AG08395 (cell line): ENCODE measurements around the gene ENAH.
A peak's percentile ranks its signal among the peaks of the same experiment; 100 is the strongest.

Experiments
- DNase-seq: peaks from one replicate; pipeline ENCODE4 v3.0.0; 2012; ENCODE audit warnings: mixed read lengths, low spot score

Gene ENAH

DNA sequence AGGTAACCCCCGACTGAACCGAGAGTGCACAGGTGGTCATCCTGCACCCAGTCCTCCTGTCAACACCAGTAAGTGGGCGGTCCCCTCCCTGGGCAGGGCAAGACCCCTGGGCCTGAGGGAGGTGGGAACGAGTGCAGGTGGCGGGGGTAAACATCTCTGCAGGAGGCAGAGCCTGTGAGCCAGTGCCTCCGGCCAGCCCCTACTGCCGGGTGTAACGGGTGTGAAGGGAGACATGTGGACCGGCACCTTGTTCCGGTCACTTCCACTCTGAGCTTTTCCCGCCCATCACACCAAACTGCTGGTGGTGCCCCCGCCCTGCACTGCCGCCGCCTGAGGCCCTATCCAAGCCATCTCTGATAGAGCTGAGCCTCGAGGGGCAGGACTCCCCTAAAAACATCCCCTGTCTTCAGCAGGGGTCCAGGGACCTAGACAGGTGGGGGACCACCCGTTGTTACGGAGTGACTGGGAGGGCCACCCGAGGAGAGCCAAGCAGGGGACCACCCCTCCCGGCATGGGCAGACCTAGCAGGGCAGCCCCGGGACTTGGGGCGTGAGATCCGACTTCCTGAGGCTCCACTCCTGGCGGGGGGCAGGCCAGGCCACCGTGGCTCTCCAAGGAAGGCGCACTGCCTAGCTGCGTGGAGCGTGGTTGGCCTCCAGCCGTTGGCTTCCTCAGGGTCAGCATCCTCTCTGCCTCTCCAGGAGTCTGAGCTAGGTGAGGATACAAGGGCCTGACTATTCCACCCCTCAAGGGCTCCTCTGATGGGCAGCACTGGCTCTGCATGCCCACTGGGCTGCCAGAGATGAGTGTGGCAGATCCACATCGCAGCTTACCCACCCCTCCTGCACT, 181.2 kb downstream of the ENAH start:
- no peak for DNase-seq

DNA sequence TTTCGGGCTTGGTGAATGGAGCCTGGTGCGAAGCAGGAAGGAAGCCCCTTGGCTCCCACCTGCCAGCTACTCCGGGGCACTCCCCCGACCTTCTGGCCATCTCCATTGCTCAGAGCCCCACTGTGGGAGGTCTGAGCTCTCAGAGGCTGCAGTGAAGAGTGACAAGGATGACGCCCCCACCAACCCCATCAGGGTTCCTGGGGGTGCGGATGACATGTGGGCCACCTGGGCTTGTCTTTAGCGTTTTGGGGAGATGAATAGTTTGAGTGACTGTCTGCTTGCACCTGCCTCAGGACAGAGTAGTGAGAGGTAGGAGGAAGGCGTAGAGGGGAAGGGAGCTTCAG, 181.8 kb downstream of the ENAH start:
- no peak for DNase-seq

DNA sequence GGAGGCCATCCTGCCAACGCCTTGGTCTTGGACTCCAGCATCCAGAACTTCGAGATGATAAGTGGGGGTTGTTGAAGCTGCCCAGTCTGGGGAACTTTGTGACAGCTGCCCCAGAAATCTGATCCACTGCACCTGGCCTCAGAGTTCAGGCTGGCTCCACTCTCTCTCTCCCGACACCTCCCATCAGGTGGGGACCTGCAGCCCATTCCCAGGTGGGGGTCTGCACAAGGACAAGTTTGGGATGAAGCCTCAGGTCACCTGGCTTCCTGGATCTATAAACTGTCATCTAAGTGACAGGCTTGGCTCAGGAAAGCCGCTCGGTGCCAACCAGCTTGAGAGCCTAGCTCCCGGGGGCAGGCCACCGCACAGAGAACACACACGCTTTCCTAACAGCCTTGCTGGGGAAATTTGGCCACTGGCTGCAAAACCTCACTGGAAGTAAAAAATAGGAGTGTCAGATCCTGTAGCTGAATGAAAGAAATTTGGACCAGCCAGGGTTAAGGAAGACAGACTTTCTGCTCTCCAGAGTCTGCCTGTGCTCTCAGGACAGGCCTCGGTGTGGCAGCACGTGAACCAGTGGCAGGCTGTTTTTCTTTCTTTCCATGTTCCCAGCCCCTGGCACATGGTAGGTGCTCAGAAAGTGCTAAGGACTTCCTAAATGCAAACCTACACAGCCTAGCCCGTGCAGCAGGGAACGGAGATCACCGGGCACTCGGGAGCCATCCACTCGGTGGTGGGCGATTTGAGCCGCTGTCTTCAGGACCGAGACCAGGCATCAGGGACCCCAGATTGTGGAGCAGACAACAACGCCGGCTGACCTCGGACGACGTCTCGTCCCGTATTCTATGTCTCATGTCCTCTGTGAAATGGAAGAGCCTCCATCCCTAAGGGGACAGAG, 182.5 kb downstream of the ENAH start:
- no peak for DNase-seq

DNA sequence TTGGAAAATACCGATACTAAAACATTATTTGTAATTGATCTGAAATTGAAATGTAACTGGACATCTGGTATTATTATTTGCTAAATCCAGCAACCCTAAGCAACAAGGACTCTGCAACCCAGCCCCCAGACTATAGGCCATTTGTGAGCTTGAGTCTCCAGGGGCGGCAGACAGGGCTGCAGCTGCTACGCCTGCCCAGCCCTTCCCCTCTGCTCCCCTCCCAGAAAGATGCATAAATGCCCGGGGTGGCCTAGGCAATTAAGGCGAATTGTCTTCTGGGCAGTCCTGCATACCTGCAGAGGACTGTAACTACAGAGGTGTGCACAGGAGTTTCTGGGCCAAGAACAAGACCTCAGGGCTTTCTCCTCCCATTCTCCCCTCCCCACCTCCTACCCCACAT, 183.9 kb downstream of the ENAH start:
- no peak for DNase-seq

DNA sequence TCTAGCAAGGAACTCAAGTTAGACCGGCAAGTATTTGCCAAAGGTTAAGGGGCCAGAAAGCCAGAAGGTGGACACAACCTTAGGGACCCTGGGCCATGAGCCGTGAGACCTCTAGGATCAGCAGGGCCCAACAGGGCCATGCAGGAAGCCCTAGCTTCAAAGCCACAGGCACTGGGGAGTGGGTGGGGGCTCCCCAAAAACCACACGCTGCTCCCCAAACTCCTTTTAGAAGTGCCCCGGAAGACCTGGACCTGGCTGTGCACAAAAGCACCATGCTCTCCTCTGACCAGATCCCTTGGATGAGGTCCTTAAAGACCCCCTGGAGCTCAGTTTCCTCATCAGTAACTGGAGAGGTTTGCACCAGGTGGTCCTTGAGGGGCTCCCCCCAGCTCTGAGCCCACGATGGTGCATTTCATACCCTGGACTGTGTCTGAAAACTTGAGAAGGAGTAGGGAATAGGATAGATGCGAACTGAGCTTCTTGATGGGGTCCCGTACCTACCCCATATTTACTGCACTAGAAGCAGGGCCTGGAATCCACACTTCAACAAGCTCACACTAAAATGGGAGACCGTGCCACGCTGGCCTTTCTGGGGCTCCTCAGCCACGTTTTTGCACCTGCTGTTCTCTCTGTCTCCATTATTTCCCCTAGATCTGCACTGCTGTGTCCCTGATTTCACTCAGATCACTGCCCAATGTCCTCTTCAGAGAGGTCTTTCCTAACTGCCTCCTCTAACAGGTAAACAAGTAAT, 184.5 kb downstream of the ENAH start:
- no peak for DNase-seq

DNA sequence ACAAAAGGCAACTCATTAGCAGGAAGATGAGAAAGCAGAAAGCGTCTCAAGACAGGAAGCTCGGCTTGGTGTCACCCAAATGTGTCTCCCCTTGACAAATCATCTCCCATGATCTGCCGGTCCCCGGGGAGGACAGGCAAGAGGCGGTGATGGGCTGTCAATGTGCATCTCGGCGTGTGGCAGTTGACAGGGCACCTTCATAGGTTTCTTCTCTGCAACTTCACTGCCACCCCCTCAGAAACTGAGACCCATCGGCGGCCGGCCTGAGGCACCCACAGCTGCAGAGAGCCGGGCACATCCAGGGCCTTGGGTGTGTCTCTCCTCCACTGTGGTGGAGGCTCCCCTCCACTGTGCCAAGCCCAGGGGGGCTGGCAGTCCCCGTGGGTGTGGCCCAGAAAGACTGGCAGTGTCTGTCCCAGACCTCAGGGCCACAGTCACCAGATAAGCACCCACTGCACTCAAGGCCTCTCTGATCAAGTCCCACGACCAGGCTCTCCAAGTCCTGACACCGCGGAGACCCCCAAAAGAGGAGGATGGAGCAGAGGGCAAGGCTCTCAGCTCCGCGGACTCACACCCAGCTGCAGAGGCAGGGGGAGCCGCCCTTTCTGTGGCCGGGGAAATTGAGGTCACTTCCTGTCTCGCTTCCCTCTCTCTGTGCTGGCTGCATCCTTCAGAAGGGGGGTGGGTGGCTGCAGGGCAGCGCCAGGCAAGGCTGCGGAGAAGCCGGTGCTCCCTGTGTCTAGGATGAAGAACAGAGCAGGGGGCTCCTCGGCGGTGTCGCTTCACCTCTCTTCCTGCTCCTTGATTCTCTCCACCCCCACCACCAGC, 185.5 kb downstream of the ENAH start:
- DNase-seq = no peak

DNA sequence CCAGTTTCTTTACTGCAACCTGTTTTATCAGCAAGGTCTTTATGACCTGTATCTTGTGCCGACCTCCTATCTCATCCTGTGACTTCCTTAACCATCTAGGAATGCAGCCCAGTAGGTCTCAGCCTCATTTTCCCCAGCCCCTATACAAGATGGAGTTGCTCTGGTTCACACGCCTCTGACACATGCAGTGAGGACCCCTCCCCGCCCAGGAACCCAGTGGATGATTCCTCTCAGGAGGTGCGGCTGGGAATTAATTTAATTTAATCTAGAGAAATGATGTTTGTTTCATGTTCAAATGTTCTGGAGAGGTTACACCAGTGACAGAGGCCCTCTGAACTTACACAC, 186.1 kb downstream of the ENAH start:
- no peak for DNase-seq

DNA sequence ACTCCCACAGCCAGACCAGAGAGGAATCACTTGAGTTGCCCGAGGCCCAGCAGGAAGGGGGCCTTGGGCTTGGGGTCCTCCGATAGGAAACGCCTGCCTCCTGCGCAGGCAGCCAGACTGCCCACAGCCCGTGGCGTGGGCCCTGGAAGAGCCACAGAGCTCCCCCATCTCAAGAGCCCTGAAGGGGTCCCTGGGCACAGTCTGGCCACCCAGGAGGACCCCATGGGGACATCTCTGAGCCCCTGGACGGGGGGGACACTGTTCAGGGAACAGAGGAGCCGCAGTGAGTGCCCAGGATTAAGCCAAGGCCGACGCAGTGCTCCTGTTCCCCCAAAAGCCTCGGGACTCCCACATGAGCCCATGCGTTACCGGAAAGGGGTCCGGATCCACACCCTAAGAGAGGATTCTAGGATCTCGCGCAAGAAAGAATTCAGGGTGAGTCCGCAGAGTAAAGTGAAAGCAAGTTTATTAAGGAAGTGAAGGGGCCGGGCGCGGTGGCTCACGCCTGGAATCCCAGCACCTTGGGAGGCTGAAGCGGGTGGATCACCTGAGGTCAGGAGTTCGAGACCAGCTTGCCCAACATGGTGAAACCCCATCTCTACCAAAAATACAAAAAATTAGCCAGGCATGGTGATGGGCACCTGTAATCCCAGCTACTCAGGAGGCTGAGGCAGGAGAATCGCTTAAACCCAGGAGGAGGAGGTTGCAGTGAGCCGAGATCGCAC, 187.0 kb downstream of the ENAH start:
- no peak for DNase-seq

DNA sequence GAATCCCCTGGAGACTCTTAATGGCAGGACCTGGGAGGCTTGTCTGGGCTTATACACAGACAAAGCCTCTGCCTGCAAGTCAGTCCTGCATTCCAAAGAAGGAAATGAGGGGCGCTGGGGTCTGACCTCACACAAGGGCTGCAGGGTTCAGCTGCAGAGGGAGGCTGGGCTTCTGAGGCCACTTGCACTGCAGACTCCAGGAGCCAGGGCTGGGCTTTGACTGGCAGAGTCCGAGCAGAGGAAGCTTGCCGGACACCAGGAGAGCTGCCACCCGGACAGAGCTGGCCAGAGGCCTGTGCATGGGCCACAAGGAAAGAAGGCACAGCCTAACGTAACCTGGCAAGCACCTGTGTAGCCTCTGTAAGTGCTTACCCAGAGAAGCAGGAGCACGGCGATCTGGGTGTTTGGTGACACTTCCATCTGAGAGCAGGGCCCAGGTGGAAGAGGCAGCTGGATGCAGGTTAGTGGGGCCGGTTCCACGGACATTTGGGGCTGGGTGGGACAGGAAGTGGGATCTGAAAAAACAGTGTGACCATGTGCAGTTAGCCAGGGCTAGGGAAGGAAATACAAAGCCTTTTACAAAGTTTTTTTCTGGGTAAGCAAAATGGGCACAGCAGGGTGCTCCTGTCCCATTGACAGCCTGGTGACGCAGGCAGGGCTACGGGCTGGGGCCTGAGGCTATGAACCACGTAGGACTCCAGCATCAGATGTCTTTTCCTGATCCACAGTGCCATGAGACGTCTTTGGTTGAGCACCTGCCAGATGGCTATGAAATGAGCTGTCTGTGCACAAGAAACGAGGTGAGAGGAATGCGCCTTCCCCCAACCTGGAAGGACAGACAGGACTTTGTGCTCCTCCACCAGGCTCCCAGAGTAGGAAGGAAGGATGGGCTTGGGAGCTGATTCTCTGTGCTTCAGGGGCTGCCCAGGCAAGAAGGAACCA, 187.8 kb downstream of the ENAH start:
- no peak for DNase-seq

DNA sequence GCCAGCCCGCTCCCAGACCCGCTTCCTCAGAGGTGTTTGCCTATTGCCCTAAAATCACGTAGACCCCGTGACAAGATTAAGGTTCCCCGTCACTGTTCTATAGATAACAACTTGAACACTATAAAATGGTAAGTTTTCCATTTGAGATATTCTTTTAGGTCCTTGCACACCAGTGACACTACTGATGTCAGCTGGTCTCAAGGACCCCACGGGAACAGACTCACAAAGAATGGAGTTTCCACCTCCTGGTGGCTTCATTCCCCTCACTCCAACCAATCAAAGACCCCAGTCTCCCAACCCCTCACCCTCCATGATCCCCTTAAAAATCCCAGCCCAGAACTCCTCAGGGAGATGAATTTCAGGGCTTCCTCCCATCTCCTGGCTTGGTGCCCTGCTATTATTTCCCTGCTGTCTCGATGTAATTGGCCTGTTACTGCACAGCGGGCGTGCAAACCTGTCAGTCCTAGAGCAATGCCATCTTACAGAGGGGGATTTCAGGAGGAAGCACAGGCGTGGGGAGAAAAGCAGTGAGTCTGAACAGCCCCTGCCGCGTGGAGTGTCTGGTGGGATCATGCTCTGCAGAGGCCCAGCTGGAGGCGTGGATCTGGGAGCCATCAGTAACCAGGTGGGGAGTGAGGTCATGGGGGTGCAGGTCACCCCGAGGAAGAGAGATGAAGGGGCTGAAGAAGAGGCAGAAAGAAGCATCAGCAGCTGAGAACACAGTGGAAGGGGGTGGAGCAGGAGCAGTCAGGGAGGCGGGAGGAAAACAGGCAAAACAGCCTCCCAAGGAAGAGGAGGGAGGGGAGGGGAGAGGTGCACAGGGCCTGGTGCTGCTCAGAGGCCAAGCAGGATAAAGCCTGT, 190.0 kb downstream of the ENAH start:
- DNase-seq = no peak

DNA sequence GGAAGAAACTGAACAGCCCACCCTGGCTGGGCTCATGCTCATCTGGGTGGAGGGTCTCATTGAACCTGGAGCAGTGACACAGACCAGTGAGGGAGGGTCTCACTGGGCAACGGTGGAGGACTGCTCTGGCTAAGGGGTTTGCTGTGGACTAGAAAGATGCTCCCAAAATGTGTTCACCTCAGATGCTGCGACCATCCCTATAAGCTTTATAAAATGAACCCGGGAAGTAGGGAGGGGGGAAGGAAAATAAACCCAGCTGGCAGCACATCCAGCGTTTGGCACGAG, 190.6 kb downstream of the ENAH start:
- no peak for DNase-seq

DNA sequence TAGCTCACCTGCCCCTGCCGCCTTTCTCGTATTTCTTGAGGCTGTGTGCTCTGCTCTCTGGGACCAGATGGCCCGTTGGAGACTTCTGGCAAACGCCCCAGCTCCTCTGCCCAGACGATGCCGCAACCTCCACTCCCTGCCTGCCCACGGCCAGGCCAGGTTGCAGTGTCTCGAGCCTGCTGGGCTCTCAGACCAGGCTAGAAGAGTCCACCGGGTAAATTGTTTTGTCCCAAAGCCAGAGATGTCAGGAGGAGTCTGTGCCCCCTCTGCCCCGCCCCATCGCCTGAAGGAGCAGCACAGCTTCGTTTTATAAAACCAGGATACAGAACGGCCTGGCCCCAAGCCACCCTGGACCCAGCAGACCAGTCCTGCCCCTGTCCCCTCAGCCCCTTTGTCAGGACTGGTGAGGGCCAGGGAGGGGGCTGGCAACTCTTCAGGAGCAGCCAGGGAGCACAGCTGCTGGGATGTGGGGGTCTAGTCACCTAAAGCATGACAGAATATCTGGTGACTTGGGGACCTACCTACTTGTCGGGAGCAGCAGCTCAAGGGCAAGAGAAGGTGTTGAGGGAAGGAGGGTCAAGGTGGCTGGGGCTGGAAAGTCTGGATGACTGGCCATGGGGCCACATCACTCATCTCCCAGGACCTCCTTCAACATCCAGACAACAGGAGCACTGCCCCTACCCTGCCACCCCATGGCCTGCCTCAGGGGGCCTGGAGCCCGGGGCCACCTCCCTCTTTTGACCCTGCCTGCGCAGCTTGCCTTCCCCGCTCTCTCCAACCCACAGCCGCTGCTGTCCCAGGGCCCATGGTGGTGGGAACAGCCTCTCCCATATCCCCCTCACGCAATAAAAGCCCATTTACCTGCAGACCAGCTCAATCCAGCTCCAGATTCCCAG, 191.1 kb downstream of the ENAH start:
- DNase-seq = peak; percentile 50

DNA sequence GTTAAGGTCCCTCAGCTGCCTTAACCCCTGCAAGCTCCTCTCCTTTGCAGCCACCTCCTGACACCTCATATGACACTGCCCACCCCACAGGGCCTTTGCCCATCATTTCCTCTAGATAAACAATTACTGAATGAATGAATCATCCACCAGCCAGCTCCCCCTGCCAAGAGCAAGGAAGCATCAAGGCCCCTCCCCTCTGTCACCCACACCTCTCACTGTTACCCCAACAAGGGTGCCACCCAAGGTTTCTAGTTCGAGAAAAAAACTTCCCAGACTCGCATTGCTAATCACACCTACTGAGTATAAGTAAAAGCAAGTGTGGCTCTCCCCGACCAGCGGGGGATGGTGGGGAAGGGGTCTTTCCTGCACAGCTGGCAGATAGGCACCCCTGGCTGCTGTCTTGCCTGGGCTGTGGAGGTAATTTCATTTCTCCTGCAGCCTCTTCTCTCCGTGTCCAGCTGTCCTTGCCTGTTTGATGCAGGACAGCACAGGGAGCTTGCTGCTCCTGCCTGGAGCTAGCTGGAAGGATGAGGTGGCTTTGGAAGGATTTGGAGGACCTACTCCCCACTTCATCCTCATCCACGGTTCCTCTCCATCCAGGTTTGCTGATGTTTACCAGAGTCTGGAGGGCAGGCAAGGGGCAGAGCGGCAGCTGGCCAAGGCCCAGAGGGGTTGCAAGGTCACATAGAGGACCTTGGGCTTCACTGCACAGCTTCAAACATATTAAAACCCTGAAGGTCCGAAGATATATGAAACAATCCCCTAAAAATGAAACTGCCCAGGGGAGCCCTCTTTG, 192.0 kb downstream of the ENAH start:
- no peak for DNase-seq

DNA sequence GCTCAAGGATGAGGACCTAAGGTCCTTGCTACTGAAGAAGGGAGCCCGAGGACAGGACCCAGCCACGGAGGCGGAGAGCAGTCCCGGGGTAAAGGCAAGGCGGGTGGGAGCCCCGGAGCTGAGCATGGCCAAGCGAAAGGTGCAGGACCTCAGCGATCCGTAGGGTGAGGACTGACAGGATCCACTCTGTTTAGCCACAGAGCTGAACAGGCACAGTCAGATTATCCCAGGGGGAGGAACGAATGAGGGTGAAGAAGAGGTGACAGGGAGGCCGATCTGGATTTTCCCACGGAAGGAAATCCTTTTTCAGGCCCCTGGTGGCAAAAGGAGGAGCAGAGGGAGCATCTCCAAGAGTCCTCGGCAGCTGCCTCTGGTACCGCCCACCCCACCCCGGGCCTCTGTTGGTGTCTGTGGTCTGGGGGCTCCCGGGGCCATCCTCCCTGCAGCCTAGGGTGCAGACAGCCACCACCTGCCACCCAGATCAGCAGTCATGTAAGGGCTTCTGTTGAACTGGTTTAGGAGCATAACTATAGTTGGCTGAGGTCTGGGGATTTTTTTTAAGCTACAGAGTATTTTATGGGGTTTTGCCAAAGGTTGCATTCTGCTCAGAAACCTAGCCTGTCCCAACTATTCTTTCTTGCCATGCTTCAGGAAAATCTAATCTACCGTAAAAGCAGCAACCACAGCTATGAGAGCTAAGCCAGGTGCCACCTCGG, 192.7 kb downstream of the ENAH start:
- DNase-seq = no peak

DNA sequence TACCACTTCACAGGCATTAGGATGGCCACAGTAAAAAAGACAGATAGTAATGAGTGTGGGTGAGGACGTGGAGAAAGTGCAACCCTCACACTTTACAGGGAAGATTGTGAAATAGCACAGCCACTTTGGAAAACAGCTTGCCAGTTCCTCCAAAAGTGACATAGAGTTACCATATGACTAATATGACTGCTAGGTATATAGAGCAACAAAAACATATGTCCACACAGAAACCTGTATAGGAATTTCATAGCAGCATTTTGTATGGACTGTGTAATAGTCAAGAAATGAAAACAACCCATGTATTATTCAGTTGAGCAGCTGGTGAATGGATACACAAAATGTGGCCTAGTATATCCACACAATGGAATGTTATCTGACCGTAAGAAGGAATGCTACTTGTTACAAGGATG, 194.7 kb downstream of the ENAH start:
- DNase-seq = no peak

DNA sequence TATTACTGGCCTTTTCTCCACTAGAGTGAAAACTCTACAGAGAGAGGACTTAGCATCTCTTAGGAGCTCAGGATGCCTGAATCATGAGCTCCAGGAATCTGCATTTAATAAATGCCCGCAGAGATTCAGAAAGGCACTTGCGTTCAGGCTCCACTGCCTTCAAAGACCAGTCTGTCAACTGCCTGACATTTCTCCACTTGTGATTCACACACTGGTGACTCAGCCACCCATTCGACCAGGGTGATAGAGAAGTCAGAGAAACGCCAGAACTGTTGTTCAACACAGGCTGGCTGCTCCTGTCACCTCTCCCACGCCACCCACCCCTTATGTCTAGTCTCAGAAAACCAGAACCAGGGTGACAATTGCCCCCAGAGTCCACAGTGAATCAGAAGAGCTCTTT, 198.2 kb downstream of the ENAH start:
- DNase-seq = peak; percentile 92
